IMR-90 (cell line): ENCODE measurements around the gene DYRK3. TPM values are rescaled to one million over a fixed set of nuclear protein-coding genes. Genes with fewer than 3 reads are reported as not detected.

Source experiments
- ATAC-seq: fragments of 200-7000 bp; cut with Tn5 transposase; 2 replicates; pipeline ENCODE4 v1.9.1; 2020; ENCODE audit warnings: low read depth, mild to moderate bottlenecking, moderate library complexity
- BruUV-seq: library from RNA; stranded (reverse); fragments of 400-500 nt; replicated peaks from 2 replicates; lab custom pipeline; 2021; lab: Mats Ljungman, UMichigan
- CTCF ChIA-PET: fragments of 300-600 bp; formaldehyde crosslinking; extraction: SDS; loops from one replicate; lab custom pipeline; 2021; ENCODE audit warnings: antibody characterized with exemption; lab: Yijun Ruan, JAX
- POLR2A ChIA-PET: fragments of 300-600 bp; sonication (Branson Sonifier 250); formaldehyde crosslinking; loops from one replicate; lab custom pipeline; 2022; ENCODE audit warnings: antibody characterized with exemption; ENCODE audit not compliant: unreplicated experiment; lab: Charles Lee
- DNase-seq: peaks from one replicate; pipeline ENCODE4 v3.0.0; 2013
- H2AFZ ChIP-seq: replicated peaks from 2 replicates; pipeline ENCODE3; 2013; ENCODE audit warnings: low read length, mild to moderate bottlenecking; ENCODE audit not compliant: poor library complexity
- H2AK5ac ChIP-seq: 2 replicates; pipeline ENCODE4 v1.6.1; 2013; ENCODE audit warnings: low read depth, low read length, inconsistent platforms
- H2AK9ac ChIP-seq: replicated peaks from 2 replicates; pipeline ENCODE3; 2013; ENCODE audit warnings: mild to moderate bottlenecking, low read depth, low read length, moderate library complexity; ENCODE audit not compliant: poor library complexity
- H2BK120ac ChIP-seq: 2 replicates; pipeline ENCODE4 v1.6.1; 2013; ENCODE audit warnings: low read depth, low read length, inconsistent platforms
- H2BK15ac ChIP-seq: 3 replicates; pipeline ENCODE4 v1.6.1; 2013; ENCODE audit warnings: low read depth, low read length, inconsistent platforms
- H2BK20ac ChIP-seq: 2 replicates; pipeline ENCODE4 v1.6.1; 2013; ENCODE audit warnings: low read depth, mild to moderate bottlenecking, inconsistent platforms, low read length, moderate library complexity
- H2BK5ac ChIP-seq: 2 replicates; pipeline ENCODE4 v1.6.1; 2013; ENCODE audit warnings: mild to moderate bottlenecking, low read depth, low read length, inconsistent platforms; ENCODE audit not compliant: poor library complexity, severe bottlenecking
- H3K14ac ChIP-seq: replicated peaks from 2 replicates; pipeline ENCODE4 v1.6.1; 2013; ENCODE audit warnings: low read depth, low read length, inconsistent platforms
- H3K18ac ChIP-seq: 2 replicates; pipeline ENCODE4 v1.6.1; 2013; ENCODE audit warnings: low read depth, low read length, control low read depth
- H3K23ac ChIP-seq: 2 replicates; pipeline ENCODE4 v1.6.1; 2013; ENCODE audit warnings: low read depth, low read length, inconsistent platforms
- H3K27ac ChIP-seq: 2 replicates; pipeline ENCODE4 v1.5.1; 2013; ENCODE audit warnings: mild to moderate bottlenecking, control low read depth, low read length; ENCODE audit not compliant: insufficient read depth
- H3K27me3 ChIP-seq: 2 replicates; pipeline ENCODE4 v1.6.1; 2013; ENCODE audit warnings: low read length; ENCODE audit not compliant: control insufficient read depth, insufficient read depth
- H3K36me3 ChIP-seq: 2 replicates; pipeline ENCODE4 v1.6.1; 2013; ENCODE audit warnings: low read length, mixed read lengths; ENCODE audit not compliant: control insufficient read depth, insufficient read depth
- H3K4ac ChIP-seq: 2 replicates; pipeline ENCODE4 v1.6.1; 2013; ENCODE audit warnings: low read depth, low read length, inconsistent platforms
- H3K4me1 ChIP-seq: 2 replicates; pipeline ENCODE4 v1.6.1; 2013; ENCODE audit warnings: low read length, mixed read lengths; ENCODE audit not compliant: control insufficient read depth, insufficient read depth
- H3K4me2 ChIP-seq: 2 replicates; pipeline ENCODE4 v1.6.1; 2013; ENCODE audit warnings: low read depth, mild to moderate bottlenecking, control low read depth, low read length, moderate library complexity
- H3K4me3 ChIP-seq: 2 replicates; pipeline ENCODE4 v1.5.1; 2013; ENCODE audit warnings: low read depth, mild to moderate bottlenecking, control low read depth, low read length, moderate library complexity; ENCODE audit not compliant: insufficient read depth
- H3K56ac ChIP-seq: 2 replicates; pipeline ENCODE4 v1.6.1; 2013; ENCODE audit warnings: low read length, inconsistent platforms; ENCODE audit not compliant: insufficient read depth; ENCODE audit errors: extremely low read depth
- H3K79me1 ChIP-seq, 2 experiments: 2 replicates each; pipeline ENCODE4 v1.6.1; 2013; ENCODE audit warnings: low read length in 2 of 2, inconsistent platforms in 1 of 2, low read depth in 1 of 2
- H3K9ac ChIP-seq: 2 replicates; pipeline ENCODE4 v1.6.1; 2013; ENCODE audit warnings: low read depth, low read length, control low read depth
- H3K9me1 ChIP-seq: 2 replicates; pipeline ENCODE4 v1.6.1; 2013; ENCODE audit warnings: low read length, inconsistent platforms; ENCODE audit not compliant: insufficient read depth
- H3K9me3 ChIP-seq: 2 replicates; pipeline ENCODE4 v1.6.1; 2013; ENCODE audit warnings: low read length; ENCODE audit not compliant: control insufficient read depth, insufficient read depth
- H4K20me1 ChIP-seq: 2 replicates; pipeline ENCODE4 v1.6.1; 2013; ENCODE audit warnings: low read length, inconsistent platforms; ENCODE audit not compliant: insufficient read depth
- H4K5ac ChIP-seq: 2 replicates; pipeline ENCODE4 v1.6.1; 2013; ENCODE audit warnings: mild to moderate bottlenecking, low read depth, low read length, control low read depth
- H4K8ac ChIP-seq, 2 experiments: 2 replicates each; pipeline ENCODE4 v1.6.1; 2013; ENCODE audit warnings: low read depth in 2 of 2, low read length in 2 of 2, control low read depth in 1 of 2, inconsistent platforms in 1 of 2
- H4K91ac ChIP-seq: 2 replicates; pipeline ENCODE4 v1.6.1; 2013; ENCODE audit warnings: low read depth, low read length, inconsistent platforms; ENCODE audit not compliant: insufficient read depth
- BHLHE40 ChIP-seq: fragments of 150-350 bp; IDR thresholded peaks from 2 replicates; pipeline ENCODE4 v1.6.1; 2016; ENCODE audit warnings: mild to moderate bottlenecking, low read depth, low read length
- WGBS, 2 experiments: methylation state at CpG; one replicate each; pipeline versions ENCODE4 v1.1.5 to v1.1.7; 2013; ENCODE audit warnings: missing lambda C conversion rate in 2 of 2; ENCODE audit not compliant: insufficient read length in 1 of 2; ENCODE audit errors: extremely low coverage in 2 of 2; 5-methylcytosine and 5-hydroxymethylcytosine counted together
- dilution Hi-C: fragments of 300-500 bp; cut with HindIII; formaldehyde crosslinking; loops from one replicate; pipeline ENCODE4 v1.14.3; 2018; ENCODE audit warnings: low sequenced_read_pairs; ENCODE audit not compliant: unreplicated experiment
- in situ Hi-C: fragments of 300-500 bp; cut with MboI; formaldehyde crosslinking; loops from 3 replicates; pipeline ENCODE4 v1.14.3; 2019; ENCODE audit warnings: low sequenced_read_pairs, inconsistent platforms, mixed read lengths
- intact Hi-C: fragments of 100-400 bp; cut with micrococcal nuclease; formaldehyde crosslinking; loops from 2 replicates; pipeline ENCODE4 v1.10.0; 2022
- polyA plus RNA-seq, 3 experiments: library from polyadenylated mRNA; depleted of rRNA; stranded (reverse); fragments of >200 nt; gene quantifications; 2 replicates each; pipeline ENCODE4 v1.2.3, GENCODE V29; 2012; ENCODE audit warnings: low replicate concordance in 1 of 3
- total RNA-seq: library from RNA; depleted of rRNA; stranded (reverse); fragments of >200 nt; gene quantifications from 2 replicates; pipeline ENCODE4 v1.2.3, GENCODE V29; 2012

DYRK3 gene
- total and polyA plus RNA-seq, 2 of the 4 experiments (the other 2 are of a cell fraction), result 5.5 to 22.0 TPM

GRCh38 chr1:206654828-206655227, 19.5 kb downstream of the DYRK3 start:
- H3K9me1 ChIP-seq, result no peaks in the 10 kb centered on the region; the same call in none of the 2 replicates
- H3K18ac ChIP-seq, result no peak overlapping the region
- no peak overlapping the region for H2AFZ ChIP-seq
- H3K14ac ChIP-seq, result no peak overlapping the region
- dilution Hi-C loops (no loop called here), intact Hi-C loops (no loop called here), in situ Hi-C loops (no loop called here)
- peaks cover 5% of the 10 kb centered on the region for H3K27me3 ChIP-seq
- POLR2A ChIA-PET, result no interaction called here
- no peak overlapping the region for H2BK20ac ChIP-seq
- ATAC-seq (no peak), DNase-seq (no peak)
- H3K23ac ChIP-seq, result no peak overlapping the region
- no TSS peak for BruUV-seq
- no peak overlapping the region for H2AK5ac ChIP-seq
- WGBS, 2 experiments, result 60% methylated on average over 1 of the region's 2 CpGs; no CpG with 5 or more reads in 1 of the 2 experiments
- H2BK5ac ChIP-seq, result no peak overlapping the region
- no peak overlapping the region for H3K4me3 ChIP-seq
- H4K8ac ChIP-seq, result no peak overlapping the region
- no peak overlapping the region for H4K5ac ChIP-seq
- peaks cover 2% of the 10 kb centered on the region; the same call in 1 of the 2 replicates for H3K4me1 ChIP-seq
- no peak overlapping the region for H2BK15ac ChIP-seq
- no peak for TF ChIP-seq BHLHE40
- H3K79me1 ChIP-seq, result peaks cover 0 to 10% of the 10 kb centered on the region in 2 experiments; a peak in 1 of 4 replicates
- H3K9me3 ChIP-seq, result peaks cover 2% of the 10 kb centered on the region; the same call in 1 of the 2 replicates
- no peak overlapping the region for H3K4me2 ChIP-seq
- H4K20me1 ChIP-seq, result peaks cover 3% of the 10 kb centered on the region; the same call in 1 of the 2 replicates
- no peak overlapping the region for H4K91ac ChIP-seq
- peaks cover 1% of the 10 kb centered on the region for H3K36me3 ChIP-seq
- no peak overlapping the region for H3K4ac ChIP-seq
- no peak overlapping the region for H2AK9ac ChIP-seq
- H3K56ac ChIP-seq, result no peak overlapping the region
- no peak overlapping the region for H2BK120ac ChIP-seq
- CTCF ChIA-PET, result interaction anchor here (3.0 kb wide), 1 partner anchor 10 kb away, joined by 12 read pairs; no protein-coding TSS in a partner anchor
- no peak overlapping the region for H3K9ac ChIP-seq
- no peak overlapping the region for H3K27ac ChIP-seq
